Smooth muscle cell (in vitro differentiated cells): ENCODE data around the gene TMPRSS6. TPM values are rescaled to one million over a fixed set of nuclear protein-coding genes. Genes with fewer than 3 reads are reported as not detected.

Source experiments
- DNase-seq: peaks from one replicate; lab custom pipeline; 2025; ENCODE audit not compliant: unreplicated experiment; lab: John Stamatoyannopoulos, UW
- H2AFZ ChIP-seq: fragments of 200-600 bp; sonication (generic); 2 replicates; pipeline ENCODE4 v1.6.0; 2016; ENCODE audit warnings: antibody characterized with exemption, low read depth, mild to moderate bottlenecking
- H3F3A ChIP-seq: fragments of 200-600 bp; sonication (generic); 2 replicates; pipeline ENCODE4 v1.6.0; 2017; ENCODE audit warnings: antibody characterized with exemption, low read depth
- H3K27ac ChIP-seq: fragments of 200-600 bp; sonication (generic); 2 replicates; pipeline ENCODE4 v1.5.1; 2016; ENCODE audit warnings: low read depth, mild to moderate bottlenecking
- H3K27me3 ChIP-seq: fragments of 200-600 bp; sonication (generic); 2 replicates; pipeline ENCODE4 v1.6.1; 2016; ENCODE audit warnings: low read depth, mild to moderate bottlenecking
- H3K36me3 ChIP-seq: fragments of 200-600 bp; sonication (generic); 2 replicates; pipeline ENCODE4 v1.5.1; 2016; ENCODE audit warnings: low read depth
- H3K4me1 ChIP-seq: fragments of 200-600 bp; sonication (generic); 2 replicates; pipeline ENCODE4 v1.5.1; 2016; ENCODE audit warnings: low read depth
- H3K4me2 ChIP-seq: fragments of 200-600 bp; sonication (generic); 2 replicates; pipeline ENCODE4 v1.6.0; 2016; ENCODE audit warnings: mild to moderate bottlenecking
- H3K4me3 ChIP-seq: fragments of 200-600 bp; sonication (generic); 2 replicates; pipeline ENCODE4 v1.5.1; 2016; ENCODE audit warnings: mild to moderate bottlenecking
- H3K79me2 ChIP-seq: fragments of 200-600 bp; sonication (generic); 2 replicates; pipeline ENCODE4 v1.6.0; 2016; ENCODE audit warnings: low read depth, mild to moderate bottlenecking
- H3K9ac ChIP-seq: fragments of 200-600 bp; sonication (generic); 2 replicates; pipeline ENCODE4 v1.6.0; 2016; ENCODE audit warnings: low read depth
- H3K9me3 ChIP-seq: fragments of 200-600 bp; sonication (generic); replicated peaks from 2 replicates; pipeline ENCODE4 v1.5.1; 2016; ENCODE audit warnings: low read depth
- H4K20me1 ChIP-seq: fragments of 200-600 bp; sonication (generic); 2 replicates; pipeline ENCODE4 v1.6.0; 2016; ENCODE audit warnings: low read depth
- CTCF ChIP-seq: fragments of 200-600 bp; sonication (generic); IDR thresholded peaks from 2 replicates; pipeline ENCODE4 v1.5.1; 2017; ENCODE audit warnings: borderline replicate concordance, mild to moderate bottlenecking, antibody characterized with exemption; ENCODE audit not compliant: insufficient read depth, poor library complexity, severe bottlenecking
- WGBS: methylation state at CpG from one replicate; pipeline ENCODE4 v1.1.7; 2016; ENCODE audit warnings: low lambda C conversion rate; 5-methylcytosine and 5-hydroxymethylcytosine counted together
- polyA plus RNA-seq: library from polyadenylated mRNA; unstranded; fragments of >200 nt; fragmentation: Nextera tagmentation; extraction: Ambion mirVana; gene quantifications from 2 replicates; pipeline ENCODE4 v1.2.1, GENCODE V29; 2016
- total RNA-seq: library from RNA; depleted of rRNA; stranded (reverse); fragments of >200 nt; gene quantifications from 2 replicates; pipeline ENCODE4 v1.2.3, GENCODE V29; 2014

Gene TMPRSS6
- total and polyA plus RNA-seq, 2 experiments from 2014 or later, result not detected

GRCh38 chr22:37107816-37108621 is 1.5 kb downstream of the TMPRSS6 start:
- Histone ChIP-seq H3K4me1 (no peaks in the 10 kb centered on the region), H3K9me3 (no peaks in the 10 kb centered on the region), H3K27ac (no peak overlapping the region), H3F3A (no peaks in the 10 kb centered on the region), H3K9ac (no peak overlapping the region), H3K79me2 (no peaks in the 10 kb centered on the region), H4K20me1 (no peaks in the 10 kb centered on the region), H3K27me3 (no peaks in the 10 kb centered on the region), H2AFZ (no peak overlapping the region), H3K4me3 (no peak overlapping the region), H3K36me3 (no peaks in the 10 kb centered on the region), H3K4me2 (no peak overlapping the region)
- no peak for DNase-seq
- WGBS, result 95% methylated on average over 18 of the region's 18 CpGs
- TF ChIP-seq CTCF, result no peak

GRCh38 chr22:37105990-37106389 is 3.5 kb downstream of the TMPRSS6 start:
- Histone ChIP-seq H3K9ac (no peak overlapping the region), H3K9me3 (no peaks in the 10 kb centered on the region), H3K4me3 (no peak overlapping the region), H3K4me1 (no peaks in the 10 kb centered on the region), H4K20me1 (no peaks in the 10 kb centered on the region), H3K4me2 (no peak overlapping the region), H3K79me2 (no peaks in the 10 kb centered on the region), H2AFZ (no peak overlapping the region), H3F3A (no peaks in the 10 kb centered on the region), H3K27me3 (no peaks in the 10 kb centered on the region), H3K36me3 (no peaks in the 10 kb centered on the region), H3K27ac (no peak overlapping the region)
- TF ChIP-seq CTCF, result no peak
- DNase-seq, result no peak
- WGBS, result 87% methylated on average over 5 of the region's 5 CpGs

GRCh38 chr22:37105154-37105553 is 4.4 kb downstream of the TMPRSS6 start:
- Histone ChIP-seq H3K4me1 (no peaks in the 10 kb centered on the region), H3K4me2 (no peak overlapping the region), H3K79me2 (no peaks in the 10 kb centered on the region), H3K27me3 (no peaks in the 10 kb centered on the region), H3K9ac (no peak overlapping the region), H3K36me3 (no peaks in the 10 kb centered on the region), H3F3A (no peaks in the 10 kb centered on the region), H3K27ac (no peak overlapping the region), H4K20me1 (no peaks in the 10 kb centered on the region), H3K9me3 (no peaks in the 10 kb centered on the region), H3K4me3 (no peak overlapping the region), H2AFZ (no peak overlapping the region)
- no peak for TF ChIP-seq CTCF
- DNase-seq, result no peak
- 49% methylated on average over 7 of the region's 7 CpGs for WGBS
